Lower lobe of right lung (tissue), 2 donors: ENCODE measurements around the gene RWDD4. TPM values are rescaled to one million over a fixed set of nuclear protein-coding genes. Genes with fewer than 3 reads are reported as not detected.

ENCODE experiments used
- ATAC-seq, 2 donors: fragments of 200-7000 bp; cut with Tn5 transposase; one replicate each; pipeline ENCODE4 v1.9.1; 2020 to 2022; ENCODE audit warnings: mild to moderate bottlenecking in 2 of 2, moderate library complexity in 2 of 2
- DNase-seq: peaks from one replicate; pipeline ENCODE4 v3.0.0-alpha.2; 2020
- H3K27ac ChIP-seq: fragments of 200-600 bp; one replicate; pipeline ENCODE4 v1.8.0; 2022
- H3K27me3 ChIP-seq: fragments of 200-600 bp; one replicate; pipeline ENCODE4 v1.8.0; 2022; ENCODE audit warnings: low read depth
- H3K36me3 ChIP-seq: fragments of 200-600 bp; one replicate; pipeline ENCODE4 v1.8.0; 2022; ENCODE audit warnings: mild to moderate bottlenecking
- H3K4me1 ChIP-seq: fragments of 200-600 bp; one replicate; pipeline ENCODE4 v1.8.0; 2022
- H3K4me3 ChIP-seq: fragments of 200-600 bp; one replicate; pipeline ENCODE4 v1.8.0; 2022; ENCODE audit warnings: mild to moderate bottlenecking
- H3K9me3 ChIP-seq: fragments of 200-600 bp; one replicate; pipeline ENCODE4 v1.8.0; 2022
- CTCF ChIP-seq: fragments of 200-600 bp; IDR thresholded peaks from one replicate; pipeline ENCODE4 v1.8.0; 2022; ENCODE audit warnings: antibody characterized with exemption, mild to moderate bottlenecking
- intact Hi-C: fragments of 100-400 bp; cut with DNase I; formaldehyde crosslinking; loops from one replicate; pipeline ENCODE4 v1.11.0; 2022
- long read RNA-seq: library from polyadenylated mRNA; unstranded; transcript quantifications from one replicate; pipeline ENCODE4 v2.0.0, GENCODE V29; 2021
- total RNA-seq: library from RNA; stranded (reverse); fragmentation: NEBNext Ultra II Directional; extraction: Animal tissue kit (Norgen Biotek cat#: 25700); gene quantifications from one replicate; pipeline ENCODE4 v1.2.1, GENCODE V29; 2021
- donor health status: DM: no; HTN: yes; CAD: no; lungs with severe emphysema.

The RWDD4 gene
- total RNA-seq, result 16.2 TPM
- long read RNA-seq, transcript RWDD4-202 (7 exons, 2,590 nt), result major isoform, 9 of 19 reads
- long read RNA-seq, partial matches to known transcripts, result 2 of 19 reads
- long read RNA-seq, other reads (novel, unspliced or antisense), result 8 of 19 reads

GRCh38 chr4:183659029-183659871 is at the start of gene RWDD4, which contains the start of gene TRAPPC11:
TSS of gene RWDD4 (minus strand) at chr4:183659185. CDS start at chr4:183658952, 233 bp downstream.
TSS of gene TRAPPC11 (plus strand) at chr4:183659293. CDS start at chr4:183663868, 4,575 bp downstream.
- peak; percentile 99 for DNase-seq

GRCh38 chr4:183702492-183702891 is 43.5 kb upstream of the RWDD4 start:
- Histone ChIP-seq H3K27me3 (no peaks in the 10 kb centered on the region), H3K36me3 (peaks cover 95% of the 10 kb centered on the region), H3K9me3 (peaks cover 6% of the 10 kb centered on the region), H3K4me3 (no peak overlapping the region), H3K27ac (no peak overlapping the region), H3K4me1 (peaks cover 5% of the 10 kb centered on the region)
- no peak for ATAC-seq
- no peak for TF ChIP-seq CTCF
- intact Hi-C loops, result no loop called here
- no peak for DNase-seq

More at GRCh38 chr4:183659029-183659871, at the start of gene RWDD4, which contains the start of gene TRAPPC11:
- Histone ChIP-seq H3K27me3 (no peaks in the 10 kb centered on the region), H3K9me3 (no peaks in the 10 kb centered on the region), H3K4me1 (peaks cover 24% of the 10 kb centered on the region), H3K36me3 (peaks cover 11% of the 10 kb centered on the region), H3K27ac (peak within 1 kb of the TSS; percentile 96), H3K4me3 (peak within 1 kb of the TSS; percentile 88)
- peak; percentile 50 for TF ChIP-seq CTCF
- intact Hi-C loops, result no loop called here
- ATAC-seq, result peak; percentile 100

- TF ChIP-seq CTCF, result no peak
- Histone ChIP-seq H3K27me3 (no peaks in the 10 kb centered on the region), H3K36me3 (peaks cover 95% of the 10 kb centered on the region), H3K27ac (no peak overlapping the region), H3K4me3 (no peak overlapping the region), H3K4me1 (peaks cover 5% of the 10 kb centered on the region), H3K9me3 (peaks cover 6% of the 10 kb centered on the region)
- DNase-seq, result no peak
- intact Hi-C loops, result no loop called here
- peak in 1 of 2 donors; percentile 77 for ATAC-seq
These were observed 41.4 kb upstream of the RWDD4 start for GRCh38 chr4:183700407-183700806.

GRCh38 chr4:183698909-183699308 is 39.9 kb upstream of the RWDD4 start:
- Histone ChIP-seq H3K4me1 (peaks cover 5% of the 10 kb centered on the region), H3K27ac (no peak overlapping the region), H3K4me3 (no peak overlapping the region), H3K9me3 (peaks cover 6% of the 10 kb centered on the region), H3K36me3 (peaks cover 100% of the 10 kb centered on the region), H3K27me3 (no peaks in the 10 kb centered on the region)
- TF ChIP-seq CTCF, result no peak
- DNase-seq, result no peak
- intact Hi-C loops, result no loop called here
- ATAC-seq, result no peak

- DNase-seq (no peak), ATAC-seq (no peak)
- Histone ChIP-seq H3K9me3 (no peaks in the 10 kb centered on the region), H3K4me1 (no peaks in the 10 kb centered on the region), H3K36me3 (peaks cover 94% of the 10 kb centered on the region), H3K27ac (no peak overlapping the region), H3K27me3 (no peaks in the 10 kb centered on the region), H3K4me3 (no peak overlapping the region)
- TF ChIP-seq CTCF, result no peak
- intact Hi-C loops, result no loop called here
These were observed 32.9 kb upstream of the RWDD4 start for GRCh38 chr4:183691897-183692296.
